GM19438 (cell line): Measurements from ENCODE around the gene MYO5A.
"Not testable (repeated sequence)": the region's sequence is repeated elsewhere in the genome, so short reads cannot be mapped to it uniquely, and the experiment has no call there.

Source experiments
- ATAC-seq: cut with Tn5 transposase; IDR thresholded peaks from one replicate; pipeline ENCODE4 v1.9.1; 2021; ENCODE audit warnings: low read depth; ENCODE audit not compliant: unreplicated experiment

The MYO5A gene

DNA sequence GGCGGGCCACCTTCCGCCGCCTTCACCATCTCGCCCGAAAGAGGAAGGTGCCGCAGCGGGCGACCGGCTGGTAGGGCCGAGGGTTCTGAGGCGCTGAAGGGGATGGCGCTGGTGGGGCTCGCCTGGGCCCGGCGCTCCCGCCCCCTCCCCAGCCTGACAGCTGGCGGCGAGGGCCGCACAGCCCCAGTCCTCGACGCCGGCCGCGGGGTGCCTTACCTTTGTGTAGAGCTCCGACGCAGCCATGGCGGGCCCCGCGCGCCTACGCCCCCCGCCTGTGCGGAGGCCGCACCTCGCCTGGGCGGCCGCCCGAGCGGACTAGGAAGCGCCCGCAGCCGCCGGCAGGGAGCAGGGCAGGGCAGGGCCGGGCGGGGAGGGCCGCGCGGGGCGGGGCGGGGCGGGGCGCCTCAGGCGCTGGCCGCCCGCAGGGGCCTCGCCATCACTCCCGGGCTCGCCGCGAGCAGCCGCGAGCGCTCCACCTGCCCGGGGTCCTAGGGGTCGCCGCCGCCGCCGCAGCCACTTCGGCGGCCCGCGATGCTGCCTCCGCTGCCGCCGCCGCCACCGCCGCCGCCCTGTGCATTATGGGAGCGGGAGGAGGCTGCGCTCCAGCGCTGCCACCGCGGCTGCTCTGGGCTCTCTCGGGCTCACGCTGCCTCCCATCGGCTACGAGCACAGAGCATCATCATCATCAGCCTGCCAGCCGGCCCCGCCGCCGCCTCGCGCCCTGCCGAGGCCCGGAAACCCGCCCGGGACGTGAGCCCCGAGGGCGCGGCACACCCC lies at the start of gene MYO5A:
TSS of gene MYO5A (minus strand) at position 317 of the 777 bp plus-strand sequence. CDS start at position 243, 74 bp downstream.
- ATAC-seq: peak; percentile 77

DNA sequence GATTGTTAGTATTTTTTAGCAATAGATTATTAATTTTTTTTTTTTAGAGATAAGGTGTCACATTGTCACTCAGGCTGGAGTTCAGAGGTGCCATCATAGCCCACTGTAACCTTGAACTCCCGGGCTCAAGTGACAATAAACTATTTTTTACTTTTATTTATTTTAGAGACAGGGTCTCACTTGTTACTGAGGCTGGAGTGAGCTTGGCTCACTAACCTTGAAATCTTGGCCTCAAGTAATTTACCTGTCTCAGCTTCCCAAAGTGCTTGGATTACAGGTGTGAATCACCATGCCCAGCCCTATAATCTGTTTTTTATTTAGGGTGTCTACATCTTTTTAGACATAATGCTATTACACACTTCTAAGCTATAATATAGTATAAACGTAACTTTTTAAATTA lies 48.0 kb upstream of the MYO5A start:
- ATAC-seq: no peak

DNA sequence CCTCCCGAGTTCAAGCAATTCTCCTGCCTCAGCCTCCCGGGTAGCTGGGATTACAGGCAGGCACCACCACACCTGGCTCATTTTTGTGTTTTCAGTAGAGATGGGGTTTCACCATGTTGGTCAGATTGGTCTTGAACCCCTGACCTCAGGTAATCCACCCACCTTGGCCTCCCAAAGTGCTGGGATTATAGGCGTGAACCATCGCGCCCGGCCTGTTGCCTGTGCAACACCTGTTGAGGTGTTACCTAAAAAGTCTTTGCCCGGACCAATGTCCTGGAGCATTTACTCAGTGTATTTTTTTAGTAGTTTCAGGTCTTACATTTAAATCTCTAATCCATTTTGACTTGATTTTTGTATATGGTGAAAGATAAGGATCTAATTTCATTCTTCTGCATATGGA lies 46.9 kb upstream of the MYO5A start:
- ATAC-seq: not testable (repeated sequence)

DNA sequence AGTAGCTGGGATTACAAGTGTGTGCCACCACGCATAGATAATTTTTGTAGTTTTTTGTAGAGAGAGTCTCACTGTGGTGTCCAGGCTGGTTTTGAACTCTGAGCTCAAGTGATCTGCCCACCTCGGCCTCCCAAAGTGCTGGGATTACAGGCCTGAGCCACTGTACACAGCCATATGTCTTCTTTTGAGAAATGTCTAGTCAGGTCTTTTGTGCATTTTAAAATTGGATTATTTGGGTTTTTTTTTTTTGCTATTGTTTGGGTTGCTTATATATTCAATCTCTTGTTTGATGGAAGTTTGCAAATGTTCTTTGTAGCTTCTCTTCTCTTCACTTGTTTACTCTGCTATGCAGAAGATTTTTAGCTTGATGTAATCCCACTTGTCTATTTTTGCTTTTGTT lies 46.4 kb upstream of the MYO5A start:
- no peak for ATAC-seq

DNA sequence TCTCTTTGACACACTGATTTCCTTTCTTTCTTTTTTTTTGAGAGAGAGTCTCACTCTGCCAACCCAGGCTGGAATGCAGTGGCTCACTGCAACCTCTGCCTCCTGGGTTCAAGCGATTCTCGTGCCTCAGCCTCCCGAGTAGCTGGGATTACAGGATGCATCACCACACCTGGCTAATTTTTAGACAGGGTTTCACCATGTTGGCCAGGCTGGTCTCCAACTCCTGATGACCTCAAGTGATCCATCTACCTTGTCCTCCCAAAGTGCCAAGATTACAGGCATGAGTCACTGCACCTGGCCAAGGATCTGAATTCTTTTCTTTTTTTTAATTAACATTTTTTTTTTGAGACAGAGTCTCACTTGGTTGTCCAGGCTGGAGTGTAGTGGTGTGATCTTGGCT lies 45.9 kb upstream of the MYO5A start:
- ATAC-seq: not testable (repeated sequence)

DNA sequence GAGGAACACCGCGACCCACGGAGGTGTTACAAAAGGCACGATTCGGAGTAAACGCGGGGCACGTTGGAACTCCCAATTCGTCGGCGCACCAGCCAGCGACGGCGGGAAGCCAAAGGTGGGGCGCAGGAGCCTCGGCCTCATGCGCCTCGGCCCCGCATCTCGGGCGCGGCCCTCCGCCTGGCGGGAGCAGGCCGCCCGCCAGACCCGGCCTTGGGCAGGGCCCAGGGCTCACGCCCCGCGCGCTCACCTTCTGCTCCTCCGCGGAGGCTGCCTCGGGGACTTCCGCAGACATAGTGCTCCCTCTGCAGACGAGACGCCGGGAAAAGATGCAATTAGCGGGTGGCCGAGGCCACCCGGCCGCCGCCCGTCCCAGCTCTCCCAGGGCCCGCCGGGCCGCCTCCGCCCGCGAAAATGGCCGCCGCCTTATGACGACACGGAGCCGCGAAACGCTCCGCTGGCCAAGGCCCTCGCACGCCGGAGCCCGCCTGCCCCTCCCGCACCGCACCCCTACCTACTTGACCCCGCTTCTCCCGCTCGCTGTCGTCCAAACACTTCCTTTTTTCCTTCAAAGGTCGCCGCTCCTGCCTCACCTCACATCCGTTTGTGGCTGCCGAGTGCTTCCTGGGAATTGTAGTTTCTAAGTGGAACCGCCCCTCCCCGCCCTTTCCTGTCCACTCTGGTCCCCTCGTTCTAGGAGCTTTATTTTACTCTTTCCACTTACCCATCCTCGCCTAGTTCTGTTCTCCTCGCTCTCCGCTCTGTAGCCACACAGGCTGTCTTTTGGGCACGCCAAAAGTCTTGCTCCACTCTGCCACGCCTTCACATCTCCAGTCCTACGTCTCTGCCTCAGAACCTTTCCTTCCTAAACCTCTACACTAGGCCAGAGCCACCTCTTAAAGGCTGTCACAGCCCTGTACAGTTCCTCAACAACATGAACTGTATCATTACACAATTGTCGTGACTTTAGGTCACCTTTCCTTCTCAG lies 40.2 kb upstream of the MYO5A start, which contains the start of gene ARPP19:
TSS of gene ARPP19 (minus strand) at position 430 of the 985 bp plus-strand sequence. CDS start at position 292, 138 bp downstream.
- ATAC-seq: peak; percentile 76

DNA sequence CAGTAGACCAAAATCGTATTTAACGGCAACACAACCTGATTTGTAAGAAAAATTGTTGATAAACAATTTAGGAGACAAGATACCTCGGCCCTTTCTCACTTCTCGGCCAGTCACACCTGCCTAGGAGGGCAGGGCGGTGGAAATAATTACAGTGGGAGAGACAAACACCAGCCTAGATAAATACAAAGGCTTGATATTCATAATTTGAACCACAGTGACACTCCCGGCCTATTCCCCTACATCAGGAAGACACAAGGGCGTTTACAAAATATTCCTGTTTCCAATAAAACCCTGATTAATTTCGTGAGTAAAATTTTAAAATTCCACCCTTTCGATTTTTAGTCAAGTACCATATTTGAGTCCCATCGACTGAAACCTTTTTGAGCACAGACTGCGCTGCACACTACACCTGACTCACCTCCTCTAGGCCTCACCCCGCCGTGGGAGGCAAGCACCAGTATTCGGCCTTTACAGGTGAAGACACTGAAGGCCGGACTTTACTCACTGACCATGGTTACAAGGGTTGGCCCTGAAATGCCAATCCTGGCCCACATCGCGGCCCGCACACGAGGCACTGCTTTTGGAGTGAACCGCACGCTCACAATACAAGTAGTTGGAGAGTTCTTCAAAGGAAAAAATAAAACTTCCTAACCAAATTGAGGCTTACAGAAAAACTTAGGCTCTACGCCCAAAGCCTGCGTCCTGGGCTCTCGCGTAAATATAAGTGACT lies 39.4 kb upstream of the MYO5A start:
- ATAC-seq: no peak

DNA sequence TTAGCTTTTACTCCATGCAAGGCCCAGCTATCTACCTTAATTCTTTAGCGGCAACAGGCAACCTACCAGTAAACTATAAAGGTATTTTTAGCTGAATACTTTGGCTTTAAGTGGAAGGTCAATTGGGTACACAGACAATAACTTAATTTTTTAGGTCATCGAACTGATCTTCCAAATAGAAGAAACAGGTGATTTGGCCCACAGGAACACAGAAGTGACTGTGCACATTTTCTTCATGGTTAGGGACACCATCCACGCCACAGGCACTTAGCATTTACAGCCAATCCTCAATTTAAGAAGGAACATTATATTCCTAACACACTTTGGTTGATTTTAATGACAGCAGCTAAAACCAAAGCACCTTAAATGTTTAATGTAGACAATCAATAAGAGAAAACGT lies 38.2 kb upstream of the MYO5A start:
- no peak for ATAC-seq

DNA sequence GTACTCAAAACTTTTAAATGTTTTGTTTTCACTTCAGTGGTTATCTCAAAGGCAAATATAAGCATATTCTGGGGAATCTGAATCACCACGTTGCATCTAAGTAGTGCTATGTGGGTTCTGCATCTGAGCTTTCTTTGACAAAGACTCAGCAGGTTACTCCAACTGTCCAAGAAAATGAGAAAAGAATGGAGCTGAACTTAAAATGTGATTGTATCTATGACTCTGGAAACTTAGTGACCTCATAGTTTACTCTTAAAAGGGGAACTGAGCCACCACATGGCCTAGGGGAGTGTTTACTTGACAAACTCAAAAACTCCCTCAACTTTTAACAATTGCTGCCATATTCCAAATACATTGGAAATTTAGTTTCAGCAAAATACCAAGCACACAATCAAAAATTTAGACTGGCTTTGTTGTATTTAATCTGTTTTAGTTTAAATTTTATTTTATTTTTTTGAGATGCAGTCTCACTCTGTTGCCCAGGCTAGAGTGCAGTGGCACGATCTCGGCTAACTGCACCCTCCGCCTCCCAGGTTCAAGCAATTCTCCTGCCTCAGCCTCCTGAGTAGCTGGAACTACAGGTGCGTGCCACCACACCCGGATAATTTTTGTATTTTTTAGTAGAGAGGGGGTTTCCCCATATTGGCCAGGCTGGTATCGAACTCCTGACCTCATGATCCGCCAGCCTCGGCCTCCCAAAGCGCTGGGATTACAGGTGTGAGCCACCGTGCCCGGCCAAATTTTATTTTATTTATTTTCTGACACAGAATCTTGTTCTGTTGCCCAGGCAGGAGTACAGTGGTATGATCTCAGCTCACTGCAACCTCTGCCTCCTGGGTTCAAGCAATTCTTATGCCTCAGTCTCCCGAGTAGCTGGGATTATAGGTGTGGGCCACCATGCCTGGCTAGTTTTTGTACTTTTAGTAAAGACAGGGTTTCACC lies 37.0 kb upstream of the MYO5A start:
- ATAC-seq: not testable (repeated sequence)

DNA sequence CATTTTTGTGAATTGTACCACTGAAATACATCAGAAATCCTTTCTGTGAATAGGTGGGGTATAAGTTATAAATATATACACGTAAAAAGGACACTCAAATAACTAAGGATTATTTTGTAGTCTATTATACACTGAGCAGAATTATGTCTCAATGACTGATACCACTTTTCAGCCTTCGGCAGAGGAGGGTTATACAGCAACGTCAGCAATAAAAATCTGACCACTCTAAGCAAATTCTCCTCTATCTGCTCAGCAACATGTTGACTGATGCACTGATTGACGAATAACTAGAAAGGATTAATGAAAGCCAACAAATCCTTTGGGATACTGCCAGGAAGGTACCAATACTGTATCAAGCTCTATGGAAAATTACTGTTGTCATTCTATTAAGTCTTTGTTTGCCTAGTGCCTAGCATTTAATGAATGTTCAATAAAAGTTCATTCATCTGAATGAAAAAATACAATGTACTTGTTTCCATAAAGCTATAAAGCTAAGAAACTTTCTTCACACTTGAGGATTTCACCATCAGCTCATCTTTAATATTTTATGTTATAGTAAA lies 34.9 kb upstream of the MYO5A start:
- ATAC-seq: no peak

DNA sequence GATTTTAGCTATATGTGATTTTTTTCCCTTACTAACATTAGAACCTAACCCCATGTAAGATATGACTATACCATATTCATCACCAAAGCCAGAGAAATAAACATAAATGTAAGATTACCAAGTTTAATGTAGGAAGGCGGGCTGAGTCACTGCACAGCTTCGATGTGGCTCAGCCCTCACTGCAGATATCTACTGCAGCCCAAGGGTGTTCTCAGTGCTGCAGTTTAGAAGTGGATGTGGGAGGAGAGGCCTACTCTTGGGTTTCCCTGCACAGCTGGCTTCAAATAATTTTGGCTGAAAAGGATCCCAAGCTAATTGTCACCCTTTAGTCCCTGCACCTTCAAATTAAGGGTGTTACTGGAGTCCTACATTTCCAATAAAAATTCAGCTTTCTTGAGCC lies 30.9 kb upstream of the MYO5A start:
- ATAC-seq: no peak

DNA sequence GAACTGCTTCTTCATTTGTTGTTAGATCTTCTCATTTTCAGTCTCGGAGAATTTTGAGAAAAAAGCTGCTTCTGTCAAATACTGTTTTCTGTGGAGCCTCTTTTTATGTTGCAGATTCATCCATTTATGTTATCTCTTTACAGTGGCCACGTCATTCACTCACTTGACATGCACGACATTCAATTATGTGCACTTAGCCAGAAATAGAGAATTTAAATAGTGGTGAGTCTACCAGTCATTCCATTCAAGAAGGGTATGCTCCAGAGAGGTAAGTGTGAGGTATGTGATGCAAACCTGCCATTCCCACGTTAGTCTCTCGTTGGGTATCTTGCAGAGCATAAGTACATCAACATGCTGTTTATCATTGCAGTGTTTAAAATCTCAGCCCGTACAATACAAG lies 30.3 kb upstream of the MYO5A start:
- ATAC-seq: no peak

DNA sequence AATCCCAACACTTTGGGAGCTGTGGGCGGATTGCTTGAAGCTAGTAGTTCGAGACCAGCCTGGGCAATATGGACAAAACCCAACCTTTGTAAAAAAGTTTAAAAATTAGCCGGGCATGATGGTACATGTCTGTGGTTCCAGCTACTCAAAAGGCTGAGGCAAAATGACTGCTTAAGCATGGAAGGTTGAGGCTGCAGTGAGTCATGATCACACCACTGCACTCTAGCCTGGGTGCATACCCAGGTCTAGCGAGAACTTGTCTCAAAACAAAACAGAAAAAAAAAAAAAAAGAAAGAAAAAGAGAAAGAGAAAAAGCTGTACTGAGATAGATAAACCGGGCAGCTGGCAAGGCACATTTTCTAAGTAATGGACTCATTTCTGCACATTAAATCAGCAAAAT lies 29.5 kb upstream of the MYO5A start:
- no peak for ATAC-seq

DNA sequence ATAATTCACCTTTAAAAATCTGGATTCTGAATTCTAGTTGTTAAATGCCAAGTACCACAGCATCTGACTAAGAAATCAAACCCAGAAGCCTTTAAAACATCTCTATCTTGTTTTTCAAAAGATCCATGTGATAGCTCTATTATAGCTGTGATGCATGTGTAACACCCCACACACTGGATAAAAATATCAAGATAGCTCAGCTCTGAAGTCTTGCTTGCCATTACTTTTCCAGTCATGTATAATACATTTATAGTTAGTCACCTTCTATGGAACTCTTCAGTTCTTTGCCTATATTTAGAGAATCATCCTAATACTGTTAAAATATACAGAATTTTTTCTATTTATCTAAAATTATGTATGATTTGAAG lies 28.6 kb upstream of the MYO5A start:
- no peak for ATAC-seq

DNA sequence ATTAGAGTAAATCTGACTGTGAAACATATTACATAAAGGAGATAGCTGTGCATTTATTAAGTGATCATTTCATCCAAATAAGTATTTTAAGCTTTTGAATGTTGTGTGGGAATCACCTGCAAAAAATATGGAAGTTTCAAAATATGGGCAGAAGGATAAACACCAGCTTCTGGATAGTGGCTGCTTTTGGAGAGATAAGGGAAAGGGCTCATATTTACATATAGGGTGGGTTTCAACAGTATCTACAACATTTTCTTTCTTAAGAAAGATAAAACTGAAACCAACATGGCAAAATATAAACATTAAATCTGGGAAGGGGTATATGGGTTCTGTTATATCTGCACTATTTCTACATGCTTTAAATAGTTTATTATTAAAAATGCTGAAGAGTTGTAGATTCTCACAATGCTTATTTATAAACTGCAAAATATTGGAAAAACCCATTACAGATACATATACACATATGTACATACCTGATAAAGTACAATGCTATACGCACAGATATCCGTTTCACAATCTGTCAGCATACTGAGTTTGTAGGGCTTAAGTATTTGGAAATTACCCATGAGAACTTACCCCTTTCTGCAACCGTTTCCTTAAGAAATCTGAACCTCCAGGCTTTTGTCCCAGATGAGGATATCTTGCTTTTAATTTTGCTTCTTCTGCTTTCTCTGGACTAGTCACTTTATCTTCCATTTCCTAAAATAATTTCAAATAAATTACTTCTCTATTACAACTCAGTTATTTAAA lies 28.0 kb upstream of the MYO5A start:
- no peak for ATAC-seq

DNA sequence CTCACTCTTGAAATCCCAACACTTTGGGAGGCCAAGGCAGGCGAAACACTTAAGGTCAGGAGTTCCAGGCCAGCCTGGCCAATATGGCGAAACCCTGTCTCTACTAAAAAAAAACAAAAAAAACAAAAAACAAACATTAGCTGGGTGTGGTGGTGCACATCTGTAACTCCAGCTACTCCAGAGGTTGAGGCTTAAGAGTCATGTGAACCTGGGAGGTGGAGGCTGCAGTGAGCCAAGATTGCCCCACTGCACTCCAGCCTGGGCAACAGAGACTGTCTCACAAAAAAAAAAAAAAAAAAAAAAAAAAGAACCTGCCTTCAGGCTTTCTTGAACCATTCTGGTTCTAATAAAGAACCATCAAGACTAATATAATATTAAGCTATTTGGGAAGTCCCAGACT lies 23.6 kb upstream of the MYO5A start:
- no peak for ATAC-seq

DNA sequence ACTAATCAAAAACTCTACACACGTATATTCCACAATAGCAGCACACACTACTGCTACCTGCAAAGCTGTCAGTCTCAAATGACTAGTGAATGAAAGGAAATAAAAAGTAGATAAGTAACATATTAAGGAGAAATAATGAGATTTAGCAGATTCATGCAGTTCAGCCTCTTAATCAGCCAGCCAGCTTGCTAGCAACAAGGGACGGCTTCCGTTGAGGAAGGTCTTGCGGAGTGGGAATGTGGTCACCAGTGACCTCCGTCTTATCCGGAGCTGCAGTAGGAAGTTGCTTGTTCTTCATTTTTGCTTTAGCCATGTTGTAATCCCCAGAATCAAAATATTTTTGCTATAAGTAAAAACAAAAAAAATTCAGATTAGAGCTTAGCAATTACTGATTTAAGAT lies 23.1 kb upstream of the MYO5A start:
- ATAC-seq: no peak

DNA sequence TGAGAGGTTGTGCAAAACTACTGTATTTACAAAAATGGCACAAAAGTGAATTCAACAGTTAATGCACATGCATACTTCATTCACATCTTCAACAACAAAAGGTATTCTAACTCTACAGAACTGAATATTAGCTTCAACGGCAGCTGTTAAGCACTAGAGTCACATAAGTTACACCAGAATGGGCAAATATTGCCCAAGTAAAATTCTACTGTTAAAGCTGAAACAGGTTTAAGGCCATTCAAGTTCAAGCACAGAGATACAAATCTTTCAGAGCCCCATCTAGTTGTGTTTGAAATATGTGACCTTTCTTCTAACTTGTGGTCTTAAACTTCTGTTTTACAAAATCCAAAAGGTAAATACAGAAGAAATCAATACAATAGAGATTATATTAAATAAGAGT lies 22.5 kb upstream of the MYO5A start:
- ATAC-seq: not testable (repeated sequence)
